ENCODE results near the gene GALNT1.

Gene GALNT1

GRCh38 chr18:35680139-35680551, 98.6 kb downstream of the GALNT1 start:
- no peak for DNase-seq (ENCODE audit: low spot score)

- DNase-seq (ENCODE audit: low spot score) = no peak
Observed at GRCh38 chr18:35682281-35682867, 100.8 kb downstream of the GALNT1 start.

GRCh38 chr18:35683021-35683420, 101.5 kb downstream of the GALNT1 start:
- peak; percentile 38 for DNase-seq (ENCODE audit: low spot score)

- no peak for DNase-seq (ENCODE audit: low spot score)
Observed at GRCh38 chr18:35688757-35689156, 107.2 kb downstream of the GALNT1 start.

- no peak for DNase-seq (ENCODE audit: low spot score)
Observed at GRCh38 chr18:35689728-35690127, 108.2 kb downstream of the GALNT1 start.

- no peak for DNase-seq (ENCODE audit: low spot score)
Observed at GRCh38 chr18:35691625-35692024, 110.1 kb downstream of the GALNT1 start.

GRCh38 chr18:35692866-35693265, 111.3 kb downstream of the GALNT1 start:
- DNase-seq (ENCODE audit: low spot score) = no peak

GRCh38 chr18:35693829-35694228, 112.3 kb downstream of the GALNT1 start:
- no peak for DNase-seq (ENCODE audit: low spot score)

- no peak for DNase-seq (ENCODE audit: low spot score)
Observed at GRCh38 chr18:35694808-35695207, 113.3 kb downstream of the GALNT1 start.

- DNase-seq (ENCODE audit: low spot score) = no peak
Observed at GRCh38 chr18:35695384-35695783, 113.8 kb downstream of the GALNT1 start.

- peak; percentile 97 for DNase-seq (ENCODE audit: low spot score)
Observed at GRCh38 chr18:35695803-35696202, 114.3 kb downstream of the GALNT1 start.

GRCh38 chr18:35696307-35696706, 114.8 kb downstream of the GALNT1 start:
- no peak for DNase-seq (ENCODE audit: low spot score)

- DNase-seq (ENCODE audit: low spot score) = no peak
Observed at GRCh38 chr18:35697869-35698268, 116.3 kb downstream of the GALNT1 start.

GRCh38 chr18:35703043-35703688, 121.6 kb downstream of the GALNT1 start:
- DNase-seq (ENCODE audit: low spot score) = no peak

- no peak for DNase-seq (ENCODE audit: low spot score)
Observed at GRCh38 chr18:35705988-35706387, 124.4 kb downstream of the GALNT1 start.

- no peak for DNase-seq (ENCODE audit: low spot score)
Observed at GRCh38 chr18:35707247-35707646, 125.7 kb downstream of the GALNT1 start.

GRCh38 chr18:35707674-35708073, 126.1 kb downstream of the GALNT1 start:
- no peak for DNase-seq (ENCODE audit: low spot score)

GRCh38 chr18:35710581-35710980, 129.0 kb downstream of the GALNT1 start:
- DNase-seq (ENCODE audit: low spot score) = no peak

- no peak for DNase-seq (ENCODE audit: low spot score)
Observed at GRCh38 chr18:35711227-35711626, 129.7 kb downstream of the GALNT1 start.

GRCh38 chr18:35713545-35713944, 132.0 kb downstream of the GALNT1 start:
- DNase-seq (ENCODE audit: low spot score) = no peak

- no peak for DNase-seq (ENCODE audit: low spot score)
Observed at GRCh38 chr18:35714539-35714938, 133.0 kb downstream of the GALNT1 start.

GRCh38 chr18:35715139-35715538, 133.6 kb downstream of the GALNT1 start:
- no peak for DNase-seq (ENCODE audit: low spot score)

GRCh38 chr18:35716169-35716831, 134.8 kb downstream of the GALNT1 start:
- no peak for DNase-seq (ENCODE audit: low spot score)

All from globus pallidus (tissue), 1 donor.